OCI-LY3 (cell line): ENCODE results near the gene CDC14A.

Experiments
- H2AFZ ChIP-seq: fragments of 200-600, 300-600 bp; shearing (Covaris generic); 2 replicates; pipeline ENCODE4 v1.6.0; 2014; ENCODE audit warnings: antibody characterized with exemption, low read depth, low read length
- H3K27ac ChIP-seq: fragments of 200-600, 300-600 bp; sonication (generic); 2 replicates; pipeline ENCODE4 v1.5.1; 2014; ENCODE audit warnings: mild to moderate bottlenecking, low read length, moderate library complexity, mixed read lengths
- H3K27me3 ChIP-seq: fragments of 200-600, 300-600 bp; sonication (generic); 2 replicates; pipeline ENCODE4 v1.6.1; 2014; ENCODE audit warnings: low read depth, low read length, mixed read lengths
- H3K36me3 ChIP-seq: fragments of 200-600, 300-600 bp; sonication (generic); replicated peaks from 2 replicates; pipeline ENCODE3; 2014; ENCODE audit warnings: low read depth, low read length, mixed read lengths
- H3K4me1 ChIP-seq: fragments of 300-600, 200-600 bp; sonication (generic); 2 replicates; pipeline ENCODE4 v1.6.1; 2014; ENCODE audit warnings: low read length, mixed read lengths
- H3K4me2 ChIP-seq: fragments of 200-600, 300-600 bp; sonication (generic); 2 replicates; pipeline ENCODE4 v1.6.1; 2014; ENCODE audit warnings: low read length, mixed read lengths
- H3K4me3 ChIP-seq: fragments of 300-600, 200-600 bp; sonication (generic); 2 replicates; pipeline ENCODE4 v1.5.1; 2014; ENCODE audit warnings: antibody characterized with exemption, mild to moderate bottlenecking, low read length, moderate library complexity
- H3K79me2 ChIP-seq: fragments of 300-600, 200-600 bp; shearing (Covaris generic); 2 replicates; pipeline ENCODE4 v1.6.1; 2014; ENCODE audit warnings: mild to moderate bottlenecking, low read length, mixed read lengths
- H3K9ac ChIP-seq: fragments of 300-600, 200-600 bp; shearing (Covaris generic); 2 replicates; pipeline ENCODE4 v1.6.0; 2014; ENCODE audit warnings: mild to moderate bottlenecking, low read length, moderate library complexity
- H3K9me3 ChIP-seq: fragments of 200-600, 300-600 bp; shearing (Covaris generic); 2 replicates; pipeline ENCODE4 v1.6.1; 2014; ENCODE audit warnings: low read length, mixed read lengths; ENCODE audit not compliant: insufficient read depth
- H4K20me1 ChIP-seq: fragments of 200-600, 300-600 bp; sonication (generic); 2 replicates; pipeline ENCODE4 v1.6.1; 2016; ENCODE audit warnings: low read length, mixed read lengths; ENCODE audit not compliant: insufficient read depth
- CTCF ChIP-seq: fragments of 200-600, 300-600 bp; sonication (generic); IDR thresholded peaks from 2 replicates; pipeline ENCODE4 v1.5.1; 2014; ENCODE audit warnings: antibody characterized with exemption, low read length, low read depth
- EZH2phosphoT487 ChIP-seq: fragments of 200-600 bp; shearing (Covaris generic); IDR thresholded peaks from 2 replicates; pipeline ENCODE4 v1.6.1; 2018; ENCODE audit warnings: antibody characterized with exemption, mixed run types, low read depth

CDC14A gene

GRCh38 chr1:100523038-100523652, 170.8 kb downstream of the CDC14A start:
- no peak overlapping the region for H3K9ac ChIP-seq
- H3K4me2 ChIP-seq = peak overlapping the region; percentile 75
- H4K20me1 ChIP-seq = no peaks in the 10 kb centered on the region
- peak overlapping the region; percentile 48 for H3K4me3 ChIP-seq
- H3K79me2 ChIP-seq = no peaks in the 10 kb centered on the region
- H3K36me3 ChIP-seq = no peaks in the 10 kb centered on the region
- TF ChIP-seq CTCF (no peak), EZH2phosphoT487 (no peak)
- no peak overlapping the region for H2AFZ ChIP-seq
- H3K27me3 ChIP-seq = no peaks in the 10 kb centered on the region
- H3K27ac ChIP-seq = peak overlapping the region; percentile 31; the same call in 1 of the 2 replicates
- H3K4me1 ChIP-seq = peaks cover 17% of the 10 kb centered on the region
- no peaks in the 10 kb centered on the region for H3K9me3 ChIP-seq

DNA sequence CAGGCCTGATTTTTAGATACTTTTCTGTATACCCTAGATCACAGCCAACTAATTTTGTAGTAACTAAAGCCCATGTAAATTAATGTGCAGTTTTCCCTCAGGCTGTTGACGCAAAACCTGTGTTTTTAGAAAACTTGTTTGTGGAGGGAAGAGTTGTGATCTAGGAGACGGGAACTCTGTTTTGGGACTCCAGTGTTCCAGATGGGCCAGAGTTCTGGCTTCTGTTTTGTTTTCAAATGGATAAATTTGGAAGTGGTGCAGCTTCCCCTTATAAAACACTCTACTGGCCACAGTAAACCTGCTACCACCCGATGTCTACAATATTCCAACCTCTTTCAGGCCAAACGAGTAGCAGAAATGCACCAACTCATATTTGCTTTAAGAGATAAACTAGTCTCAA, 172.0 kb downstream of the CDC14A start:
- H3K4me2 ChIP-seq = no peak overlapping the region
- no peak overlapping the region for H3K4me3 ChIP-seq
- H2AFZ ChIP-seq = no peak overlapping the region
- H3K27ac ChIP-seq = no peak overlapping the region
- TF ChIP-seq EZH2phosphoT487 = no peak
- TF ChIP-seq CTCF = no peak
- H3K27me3 ChIP-seq = no peaks in the 10 kb centered on the region
- H3K9ac ChIP-seq = no peak overlapping the region
- H3K9me3 ChIP-seq = no peaks in the 10 kb centered on the region
- peaks cover 17% of the 10 kb centered on the region for H3K4me1 ChIP-seq
- no peaks in the 10 kb centered on the region for H3K36me3 ChIP-seq
- H4K20me1 ChIP-seq = no peaks in the 10 kb centered on the region
- H3K79me2 ChIP-seq = no peaks in the 10 kb centered on the region

DNA sequence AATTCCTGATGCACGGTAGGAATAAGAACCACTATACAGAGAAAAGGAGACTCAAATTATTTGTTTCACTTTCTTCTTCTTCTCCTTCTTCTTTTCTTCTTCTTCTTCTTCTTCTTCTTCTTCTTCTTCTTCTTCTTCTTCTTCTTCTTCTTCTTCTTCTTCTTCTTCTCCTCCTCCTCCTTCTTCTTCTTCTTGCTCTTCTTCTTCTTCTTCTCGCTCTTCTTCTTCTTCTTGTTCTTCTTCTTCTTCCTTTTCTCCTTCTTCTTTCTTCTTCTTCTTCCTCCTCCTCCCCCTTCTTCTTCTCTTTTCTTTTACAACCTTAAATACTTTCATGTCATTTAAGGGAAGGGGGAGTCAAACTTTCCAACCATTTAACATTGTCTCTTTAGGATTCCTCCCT, 174.6 kb downstream of the CDC14A start:
- H2AFZ ChIP-seq = no peak overlapping the region
- no peak overlapping the region for H3K9ac ChIP-seq
- no peaks in the 10 kb centered on the region for H3K27me3 ChIP-seq
- H3K36me3 ChIP-seq = no peaks in the 10 kb centered on the region
- H3K27ac ChIP-seq = no peak overlapping the region
- no peaks in the 10 kb centered on the region for H3K9me3 ChIP-seq
- no peaks in the 10 kb centered on the region for H4K20me1 ChIP-seq
- H3K4me2 ChIP-seq = no peak overlapping the region
- H3K4me1 ChIP-seq = peaks cover 26% of the 10 kb centered on the region
- no peaks in the 10 kb centered on the region for H3K79me2 ChIP-seq
- no peak overlapping the region for H3K4me3 ChIP-seq
- no peak for TF ChIP-seq EZH2phosphoT487
- no peak for TF ChIP-seq CTCF

DNA sequence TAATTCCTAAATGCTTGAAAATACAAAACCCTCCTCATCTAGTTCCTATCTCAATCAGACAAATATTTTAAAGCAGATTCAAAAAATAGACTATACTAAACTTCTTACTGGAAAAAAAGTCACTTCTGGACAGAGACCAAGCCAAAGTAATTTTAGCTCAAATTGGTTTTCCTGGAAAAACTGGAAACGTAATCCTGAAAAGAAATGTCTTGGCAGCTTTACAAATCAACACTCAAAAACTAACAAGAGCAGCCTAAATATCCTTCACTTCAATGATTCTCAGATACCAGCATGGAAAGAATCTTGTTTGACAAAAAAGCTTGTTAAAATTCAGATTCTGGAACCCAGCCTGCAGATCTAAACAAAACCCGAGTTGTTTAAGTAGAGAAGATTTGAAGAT, 176.6 kb downstream of the CDC14A start:
- Histone ChIP-seq H2AFZ (no peak overlapping the region), H3K4me1 (peaks cover 9% of the 10 kb centered on the region), H3K4me3 (no peak overlapping the region), H3K27ac (no peak overlapping the region), H3K9me3 (no peaks in the 10 kb centered on the region), H3K36me3 (no peaks in the 10 kb centered on the region), H3K27me3 (no peaks in the 10 kb centered on the region), H4K20me1 (no peaks in the 10 kb centered on the region), H3K79me2 (no peaks in the 10 kb centered on the region), H3K9ac (no peak overlapping the region), H3K4me2 (no peak overlapping the region)
- TF ChIP-seq CTCF = no peak
- TF ChIP-seq EZH2phosphoT487 = no peak
